Stimulated activated naive CD8-positive, alpha-beta T cell treated with anti-CD3 and anti-CD28 coated beads, Interleukin-15, Interleukin-2, amounts not matched to agents 100 ng/mL and 50 ng/mL, for 24 hours (primary cell): ENCODE data around the gene SUSD2.
"Not testable (repeated sequence)": the region's sequence is repeated elsewhere in the genome, so short reads cannot be mapped to it uniquely, and the experiment has no call there.

ENCODE experiments used
- H3K27ac Mint-ChIP-seq: one replicate; pipeline ENCODE4 v1.8.0; 2021; ENCODE audit warnings: mild to moderate bottlenecking, mixed read lengths
- H3K27me3 Mint-ChIP-seq: one replicate; pipeline ENCODE4 v1.8.0; 2021; ENCODE audit warnings: mixed read lengths
- H3K36me3 Mint-ChIP-seq: one replicate; pipeline ENCODE4 v1.8.0; 2021; ENCODE audit warnings: low read depth, mixed read lengths
- H3K4me1 Mint-ChIP-seq: one replicate; pipeline ENCODE4 v1.8.0; 2021; ENCODE audit warnings: low read depth, mixed read lengths
- H3K4me3 Mint-ChIP-seq: one replicate; pipeline ENCODE4 v1.8.0; 2021; ENCODE audit warnings: mild to moderate bottlenecking, mixed read lengths
- H3K9me3 Mint-ChIP-seq: one replicate; pipeline ENCODE4 v1.8.0; 2021; ENCODE audit warnings: mixed read lengths

The SUSD2 gene

DNA sequence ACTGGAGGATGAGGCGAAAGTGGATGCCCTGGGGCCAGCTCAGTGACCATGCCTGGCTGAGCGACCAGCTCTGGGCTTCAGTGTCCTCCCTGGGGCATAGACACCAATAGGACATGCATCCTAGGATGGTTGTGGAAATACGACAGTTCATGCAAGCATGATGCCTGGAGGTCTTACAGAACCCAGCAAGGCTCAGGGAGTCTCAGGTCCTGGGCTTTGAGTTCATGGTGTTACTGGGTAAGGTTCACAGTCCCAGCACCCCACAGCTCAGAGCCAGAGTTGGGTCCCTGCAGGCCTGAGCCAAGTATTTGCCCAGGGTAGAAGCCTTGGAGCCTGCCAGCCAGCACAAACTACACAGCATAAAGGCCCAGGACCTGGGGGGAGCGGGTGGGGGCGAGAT lies 4.2 kb upstream of the SUSD2 start:
- H3K27me3 Mint-ChIP-seq = no peaks in the 10 kb centered on the region
- no peaks in the 10 kb centered on the region for H3K9me3 Mint-ChIP-seq
- H3K27ac Mint-ChIP-seq = no peak overlapping the region
- no peaks in the 10 kb centered on the region for H3K4me1 Mint-ChIP-seq
- H3K4me3 Mint-ChIP-seq = no peak overlapping the region
- peaks cover 4% of the 10 kb centered on the region for H3K36me3 Mint-ChIP-seq

DNA sequence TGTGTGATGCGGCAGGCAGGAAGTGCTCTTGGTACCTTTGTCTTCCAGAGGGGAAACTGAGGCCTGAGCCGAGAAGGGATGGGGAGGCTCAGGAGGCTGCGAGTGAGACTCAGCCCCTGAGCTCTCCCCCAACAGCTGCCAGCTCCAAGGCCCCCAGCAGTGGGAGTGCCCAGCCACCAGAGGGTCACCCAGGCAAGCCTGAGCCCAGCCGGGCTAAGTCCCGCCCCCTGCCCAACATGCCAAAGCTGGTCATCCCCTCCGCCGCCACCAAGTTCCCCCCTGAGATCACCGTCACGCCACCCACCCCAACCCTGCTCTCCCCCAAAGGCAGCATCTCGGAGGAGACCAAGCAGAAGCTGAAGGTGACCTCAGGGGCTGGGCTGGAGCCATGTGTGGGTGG lies 3.8 kb upstream of the SUSD2 start:
- Mint-ChIP-seq H3K27me3 (no peaks in the 10 kb centered on the region), H3K9me3 (no peaks in the 10 kb centered on the region), H3K36me3 (peaks cover 4% of the 10 kb centered on the region), H3K27ac (no peak overlapping the region), H3K4me1 (no peaks in the 10 kb centered on the region), H3K4me3 (no peak overlapping the region)

- Mint-ChIP-seq H3K4me1 (no peaks in the 10 kb centered on the region), H3K36me3 (peaks cover 4% of the 10 kb centered on the region), H3K27ac (no peak overlapping the region), H3K9me3 (no peaks in the 10 kb centered on the region), H3K27me3 (no peaks in the 10 kb centered on the region), H3K4me3 (no peak overlapping the region)
Measured at GRCh38 chr22:24178021-24178431, 3.3 kb upstream of the SUSD2 start.

GRCh38 chr22:24178502-24179440 lies 2.5 kb upstream of the SUSD2 start:
- H3K27ac Mint-ChIP-seq = no peak overlapping the region
- H3K9me3 Mint-ChIP-seq = no peaks in the 10 kb centered on the region
- H3K4me3 Mint-ChIP-seq = no peak overlapping the region

GRCh38 chr22:24179478-24180210 lies 1.6 kb upstream of the SUSD2 start:
- Mint-ChIP-seq H3K27ac (no peak overlapping the region), H3K9me3 (no peaks in the 10 kb centered on the region), H3K4me1 (no peaks in the 10 kb centered on the region), H3K27me3 (no peaks in the 10 kb centered on the region), H3K36me3 (no peaks in the 10 kb centered on the region), H3K4me3 (no peak overlapping the region)

More at GRCh38 chr22:24178502-24179440, 2.5 kb upstream of the SUSD2 start:
- Mint-ChIP-seq H3K27me3 (no peaks in the 10 kb centered on the region), H3K4me1 (no peaks in the 10 kb centered on the region), H3K36me3 (peaks cover 1% of the 10 kb centered on the region)

GRCh38 chr22:24180316-24181087 lies 785 bp upstream of the SUSD2 start:
- H3K27me3 Mint-ChIP-seq = no peaks in the 10 kb centered on the region
- no peaks in the 10 kb centered on the region for H3K9me3 Mint-ChIP-seq
- no peaks in the 10 kb centered on the region for H3K36me3 Mint-ChIP-seq
- no peak overlapping the region for H3K27ac Mint-ChIP-seq
- no peaks in the 10 kb centered on the region for H3K4me1 Mint-ChIP-seq
- H3K4me3 Mint-ChIP-seq = no peak overlapping the region

- H3K36me3 Mint-ChIP-seq = no peaks in the 10 kb centered on the region
- no peaks in the 10 kb centered on the region for H3K27me3 Mint-ChIP-seq
- no peaks in the 10 kb centered on the region for H3K4me1 Mint-ChIP-seq
- H3K4me3 Mint-ChIP-seq = no peak overlapping the region
- H3K27ac Mint-ChIP-seq = no peak overlapping the region
- no peaks in the 10 kb centered on the region for H3K9me3 Mint-ChIP-seq
Measured at GRCh38 chr22:24181996-24182899, 961 bp downstream of the SUSD2 start.

DNA sequence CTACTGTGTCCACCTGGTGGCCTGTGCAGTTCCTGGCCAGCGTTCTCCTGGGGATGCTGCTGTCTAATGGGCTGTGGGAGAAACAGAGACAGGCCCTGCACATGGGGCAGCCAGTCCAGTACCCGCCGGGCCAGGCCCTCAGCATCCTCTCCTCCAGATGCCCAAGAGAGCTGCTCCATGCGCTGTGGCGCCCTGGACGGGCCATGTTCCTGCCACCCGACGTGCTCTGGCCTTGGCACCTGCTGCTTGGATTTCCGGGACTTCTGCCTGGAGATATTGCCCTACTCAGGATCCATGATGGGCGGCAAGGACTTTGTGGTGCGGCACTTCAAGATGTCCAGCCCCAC lies 1.6 kb downstream of the SUSD2 start:
- H3K4me3 Mint-ChIP-seq, H3K36me3 Mint-ChIP-seq, H3K9me3 Mint-ChIP-seq, H3K27ac Mint-ChIP-seq, H3K4me1 Mint-ChIP-seq, H3K27me3 Mint-ChIP-seq: not testable (repeated sequence)

GRCh38 chr22:24183321-24184031 lies 2.2 kb downstream of the SUSD2 start:
- H3K4me3 Mint-ChIP-seq = no peak overlapping the region
- no peaks in the 10 kb centered on the region for H3K9me3 Mint-ChIP-seq
- H3K36me3 Mint-ChIP-seq = no peaks in the 10 kb centered on the region
- H3K4me1 Mint-ChIP-seq = no peaks in the 10 kb centered on the region
- no peak overlapping the region for H3K27ac Mint-ChIP-seq
- no peaks in the 10 kb centered on the region for H3K27me3 Mint-ChIP-seq

GRCh38 chr22:24184057-24184798 lies 2.9 kb downstream of the SUSD2 start:
- Mint-ChIP-seq H3K36me3 (no peaks in the 10 kb centered on the region), H3K27ac (no peak overlapping the region), H3K4me1 (no peaks in the 10 kb centered on the region), H3K9me3 (no peaks in the 10 kb centered on the region), H3K4me3 (no peak overlapping the region), H3K27me3 (no peaks in the 10 kb centered on the region)

DNA sequence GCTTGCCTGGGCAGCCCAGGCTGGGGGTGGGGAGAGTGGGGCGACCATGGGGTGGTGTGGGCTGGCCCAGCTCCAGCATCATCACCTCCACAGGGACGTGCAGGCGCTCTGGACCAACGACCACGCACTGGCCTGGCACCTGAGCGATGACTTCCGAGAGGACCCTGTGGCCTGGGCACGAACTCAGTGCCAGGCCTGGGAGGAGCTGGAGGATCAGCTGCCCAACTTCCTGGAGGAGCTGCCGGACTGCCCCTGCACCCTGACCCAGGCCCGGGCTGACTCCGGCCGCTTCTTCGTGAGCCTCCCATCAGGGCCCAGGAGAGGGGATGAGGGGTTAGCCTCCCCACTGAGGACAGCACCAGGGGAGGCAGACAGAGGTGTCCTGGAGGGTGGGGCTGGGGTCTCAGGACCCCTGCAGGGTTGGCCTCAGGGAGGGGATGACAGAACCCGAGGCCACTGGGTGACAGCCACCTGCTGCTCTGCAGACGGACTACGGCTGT lies 3.8 kb downstream of the SUSD2 start:
- Mint-ChIP-seq H3K36me3 (no peaks in the 10 kb centered on the region), H3K4me1 (no peaks in the 10 kb centered on the region), H3K27me3 (no peaks in the 10 kb centered on the region), H3K4me3 (no peak overlapping the region), H3K9me3 (no peaks in the 10 kb centered on the region), H3K27ac (no peak overlapping the region)

- no peaks in the 10 kb centered on the region for H3K9me3 Mint-ChIP-seq
- H3K27ac Mint-ChIP-seq = no peak overlapping the region
- no peaks in the 10 kb centered on the region for H3K27me3 Mint-ChIP-seq
- no peaks in the 10 kb centered on the region for H3K36me3 Mint-ChIP-seq
- H3K4me3 Mint-ChIP-seq = no peak overlapping the region
- H3K4me1 Mint-ChIP-seq = no peaks in the 10 kb centered on the region
Measured at GRCh38 chr22:24185501-24186351, 4.4 kb downstream of the SUSD2 start.
